SK-N-SH treated with all-trans-retinoic acid at 6 μM for 48 hours (cell line): ENCODE data around the gene ALPL.

Experiments used
- CSDC2 ChIP-seq: fragments of 250-450 bp; sonication (Bioruptor Pico); IDR thresholded peaks from 2 replicates; pipeline ENCODE4 v1.5.0; 2020; ENCODE audit warnings: mild to moderate bottlenecking, moderate library complexity
- ISL1 ChIP-seq: fragments of 250-450 bp; sonication (Bioruptor Pico); IDR thresholded peaks from 2 replicates; pipeline ENCODE4 v2.1.2; 2022; ENCODE audit warnings: mild to moderate bottlenecking, moderate library complexity
- RARB ChIP-seq: fragments of 250-450 bp; sonication (Bioruptor Pico); IDR thresholded peaks from 2 replicates; pipeline ENCODE4 v1.8.0; 2021; ENCODE audit warnings: mild to moderate bottlenecking, moderate library complexity
- SNAI2 ChIP-seq: fragments of 250-450 bp; sonication (Bioruptor Pico); IDR thresholded peaks from 2 replicates; pipeline ENCODE4 v1.5.0; 2020; ENCODE audit warnings: mild to moderate bottlenecking, moderate library complexity
- TOX ChIP-seq: fragments of 250-450 bp; sonication (Bioruptor Pico); IDR thresholded peaks from 2 replicates; pipeline ENCODE4 v1.8.0; 2021; ENCODE audit warnings: mild to moderate bottlenecking, moderate library complexity, borderline replicate concordance
- TSHZ2 ChIP-seq: fragments of 250-450 bp; sonication (Bioruptor Pico); IDR thresholded peaks from 2 replicates; pipeline ENCODE4 v1.5.0; 2020; ENCODE audit warnings: mild to moderate bottlenecking, moderate library complexity
- ZFP3 ChIP-seq: fragments of 250-450 bp; sonication (Bioruptor Pico); IDR thresholded peaks from 2 replicates; pipeline ENCODE4 v1.5.0; 2020; ENCODE audit warnings: mild to moderate bottlenecking, moderate library complexity
- ZFP30 ChIP-seq: fragments of 450-650 bp; formaldehyde crosslinking; IDR thresholded peaks from 2 replicates; pipeline ENCODE4 v1.5.0; 2022; ENCODE audit warnings: mild to moderate bottlenecking, moderate library complexity
- TF ChIP-seq, protein P1 (sequence below): fragments of 250-450 bp; sonication (Bioruptor Pico); IDR thresholded peaks from 2 replicates; pipeline ENCODE4 v1.5.1; 2020; ENCODE audit warnings: low read depth, mild to moderate bottlenecking, moderate library complexity

DNA sequence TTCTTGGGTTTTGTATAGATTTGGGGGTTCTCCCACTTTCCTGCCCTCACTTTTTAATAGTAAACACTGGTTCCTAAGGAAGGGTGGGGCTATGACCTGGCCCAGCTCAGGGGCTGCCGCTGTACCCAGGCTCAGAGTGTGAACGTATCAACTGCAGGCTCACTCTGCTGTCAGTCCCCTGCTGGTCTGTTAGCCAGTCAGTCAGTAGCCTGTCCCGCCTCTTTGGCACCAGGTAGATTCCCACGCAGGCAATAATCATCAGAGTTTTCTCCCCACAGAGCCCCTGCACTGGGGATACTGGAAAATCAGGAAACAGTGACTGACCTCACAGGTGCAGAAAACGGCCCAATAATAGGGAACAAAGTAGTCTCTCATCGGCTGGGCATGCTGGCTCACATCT lies 15.0 kb upstream of the ALPL start:
- TF ChIP-seq ZFP3 (CRISPR knock-in tag) (no peak), TSHZ2 (CRISPR knock-in tag) (no peak), CSDC2 (CRISPR knock-in tag) (no peak), ZFP30 (CRISPR knock-in tag) (no peak), RARB (CRISPR knock-in tag) (no peak), ISL1 (CRISPR knock-in tag) (no peak), SNAI2 (CRISPR knock-in tag) (no peak), TOX (CRISPR knock-in tag) (no peak)
- TF ChIP-seq, protein P1, sequence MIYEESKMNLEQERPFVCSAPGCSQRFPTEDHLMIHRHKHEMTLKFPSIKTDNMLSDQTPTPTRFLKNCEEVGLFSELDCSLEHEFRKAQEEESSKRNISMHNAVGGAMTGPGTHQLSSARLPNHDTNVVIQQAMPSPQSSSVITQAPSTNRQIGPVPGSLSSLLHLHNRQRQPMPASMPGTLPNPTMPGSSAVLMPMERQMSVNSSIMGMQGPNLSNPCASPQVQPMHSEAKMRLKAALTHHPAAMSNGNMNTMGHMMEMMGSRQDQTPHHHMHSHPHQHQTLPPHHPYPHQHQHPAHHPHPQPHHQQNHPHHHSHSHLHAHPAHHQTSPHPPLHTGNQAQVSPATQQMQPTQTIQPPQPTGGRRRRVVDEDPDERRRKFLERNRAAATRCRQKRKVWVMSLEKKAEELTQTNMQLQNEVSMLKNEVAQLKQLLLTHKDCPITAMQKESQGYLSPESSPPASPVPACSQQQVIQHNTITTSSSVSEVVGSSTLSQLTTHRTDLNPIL (CRISPR knock-in tag) = no peak
